GM19463 (cell line): ENCODE results near the gene BCL7B.
"Not testable (repeated sequence)": the region's sequence is repeated elsewhere in the genome, so short reads cannot be mapped to it uniquely, and the experiment has no call there.

Source experiments
- ATAC-seq: cut with Tn5 transposase; IDR thresholded peaks from one replicate; pipeline ENCODE4 v1.9.1; 2021; ENCODE audit warnings: mild to moderate bottlenecking, moderate library complexity; ENCODE audit not compliant: unreplicated experiment

BCL7B gene

GRCh38 chr7:73504017-73504416 is 53.5 kb downstream of the BCL7B start:
- ATAC-seq = no peak

DNA sequence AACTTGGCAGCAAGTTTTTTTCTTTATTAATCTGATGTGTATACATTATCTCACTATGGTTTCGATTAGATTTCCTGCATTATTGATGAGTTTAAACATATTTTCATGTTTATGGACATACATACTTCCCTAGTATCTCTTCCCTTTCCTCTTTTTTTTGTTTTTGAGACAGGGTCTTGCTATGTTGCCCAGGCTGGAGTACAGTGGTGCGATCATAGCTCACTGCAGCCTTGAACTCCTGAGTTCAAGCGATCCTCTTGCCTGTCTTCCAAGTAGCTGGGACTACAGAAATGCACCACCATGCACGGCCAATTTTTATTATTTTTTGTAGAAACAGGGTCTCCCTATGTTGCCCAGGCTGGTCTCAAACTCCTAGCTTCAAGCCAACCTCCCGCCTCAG is 54.3 kb downstream of the BCL7B start:
- no peak for ATAC-seq

GRCh38 chr7:73496626-73497025 is 60.9 kb downstream of the BCL7B start:
- no peak for ATAC-seq

DNA sequence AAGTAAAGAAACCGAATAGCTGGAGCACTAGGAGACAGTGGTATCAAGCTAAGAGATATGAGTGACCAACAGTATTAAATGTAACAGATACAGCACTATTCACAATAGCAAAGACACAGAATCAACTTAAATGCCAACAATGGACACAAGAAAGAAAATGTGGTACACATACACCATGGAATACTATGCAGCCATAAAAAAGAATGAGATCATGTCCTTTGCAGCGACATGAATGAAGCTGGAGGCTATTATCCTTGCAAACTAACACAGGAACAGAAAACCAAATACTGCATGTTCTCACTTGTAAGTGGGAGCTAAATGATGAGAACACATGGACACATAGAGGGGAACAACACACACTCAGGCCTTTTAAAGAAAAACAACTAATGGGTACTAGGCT is 62.0 kb downstream of the BCL7B start:
- not testable (repeated sequence) for ATAC-seq

DNA sequence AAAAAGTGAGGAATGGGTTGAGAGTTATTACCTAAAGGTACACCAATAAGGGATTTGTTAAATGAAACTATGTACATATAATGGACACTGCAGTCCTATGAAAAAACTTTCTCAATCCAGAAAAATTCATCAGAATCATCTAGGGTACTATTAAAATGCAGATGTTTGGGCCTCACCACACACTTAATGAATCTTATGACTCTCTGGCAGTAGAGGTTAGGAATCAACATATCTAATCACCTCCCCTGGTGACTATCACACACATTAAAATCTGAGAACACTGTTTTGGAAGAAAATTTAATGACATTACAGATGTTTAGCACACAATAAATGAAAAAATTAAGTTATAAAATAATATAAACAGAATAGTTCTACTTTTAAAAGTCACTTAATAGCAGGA is 67.5 kb downstream of the BCL7B start:
- ATAC-seq = no peak

DNA sequence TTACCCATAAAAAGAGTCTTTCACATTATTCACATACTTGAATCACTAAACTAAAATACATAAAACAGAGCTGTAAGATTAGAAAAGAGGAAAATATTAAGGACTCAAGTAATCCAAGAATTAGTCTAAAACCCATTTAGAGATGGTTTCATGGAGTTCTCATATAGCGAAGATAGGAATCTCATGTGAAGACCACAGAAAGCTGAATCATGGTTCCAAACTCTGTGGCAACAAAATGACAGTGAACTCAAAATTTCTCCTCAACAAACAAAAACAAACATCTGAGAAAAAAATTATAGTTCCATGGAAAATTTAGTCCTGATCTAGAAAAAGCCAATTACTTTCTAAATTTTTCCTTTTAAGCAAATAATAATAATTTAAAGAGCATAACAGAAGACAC is 70.0 kb downstream of the BCL7B start:
- ATAC-seq = no peak
